Nephron (organoid): ENCODE data around the gene AP2B1.

Experiments used
- H3K27ac Mint-ChIP-seq, 3 experiments: 2 replicates each; pipeline ENCODE4 v1.8.0; 2020; ENCODE audit warnings: mixed read lengths in 3 of 3, mild to moderate bottlenecking in 2 of 3, moderate library complexity in 1 of 3
- H3K27me3 Mint-ChIP-seq: 2 replicates; pipeline ENCODE4 v1.8.0; 2021; ENCODE audit warnings: low read depth, mild to moderate bottlenecking, moderate library complexity, mixed read lengths
- H3K36me3 Mint-ChIP-seq: 2 replicates; pipeline ENCODE4 v1.8.0; 2020; ENCODE audit warnings: low read depth, mixed read lengths
- H3K4me1 Mint-ChIP-seq: 2 replicates; pipeline ENCODE4 v1.8.0; 2020; ENCODE audit warnings: mixed read lengths
- H3K4me3 Mint-ChIP-seq, 3 experiments: 2 replicates each; pipeline ENCODE4 v1.8.0; 2020; ENCODE audit warnings: mild to moderate bottlenecking in 3 of 3, mixed read lengths in 3 of 3, moderate library complexity in 2 of 3
- H3K9me3 Mint-ChIP-seq: 2 replicates; pipeline ENCODE4 v1.8.0; 2020; ENCODE audit warnings: mixed read lengths
- TF ChIP-seq, protein P1 (sequence below), 3 experiments: fragments of 200-600 bp; sonication (generic); IDR thresholded peaks; one replicate each; pipeline ENCODE4 v1.5.0; 2021; ENCODE audit warnings: antibody characterized with exemption in 3 of 3; ENCODE audit not compliant: unreplicated experiment in 3 of 3

AP2B1 gene

DNA sequence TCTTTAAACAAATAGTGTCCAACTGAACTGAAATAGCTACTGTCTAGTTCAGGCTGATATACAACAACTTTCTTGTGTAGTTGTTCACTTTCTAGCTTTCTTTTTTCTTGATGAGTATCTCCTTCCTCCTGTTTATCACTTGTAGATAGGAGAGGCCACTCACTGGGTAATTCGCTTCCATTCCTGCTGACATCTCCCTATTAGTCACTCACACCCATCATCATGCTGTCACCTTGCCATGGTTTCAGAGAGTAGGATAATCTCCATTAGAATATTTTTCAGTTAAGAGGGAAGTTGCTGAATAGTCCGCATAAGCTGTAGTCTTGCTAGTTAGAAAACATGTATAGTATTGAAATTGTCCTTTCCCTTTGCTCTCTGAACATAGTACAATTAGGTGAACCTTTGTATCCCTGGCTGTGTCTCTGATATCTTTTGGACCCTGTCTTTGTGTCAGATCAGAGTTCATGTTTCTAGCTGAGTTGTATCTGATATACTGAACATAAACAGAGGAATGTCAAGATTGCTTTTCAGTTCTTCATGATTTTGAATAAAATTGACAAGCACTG, 79.9 kb downstream of the AP2B1 start:
- Mint-ChIP-seq H3K27me3 (no peaks in the 10 kb centered on the region), H3K4me1 (no peaks in the 10 kb centered on the region), H3K9me3 (no peaks in the 10 kb centered on the region), H3K36me3 (peaks cover 57% of the 10 kb centered on the region), H3K4me3 (no peak overlapping the region), H3K27ac (peak overlapping the region in 1 of 3 experiments; percentile 2)
- TF ChIP-seq, protein P1, sequence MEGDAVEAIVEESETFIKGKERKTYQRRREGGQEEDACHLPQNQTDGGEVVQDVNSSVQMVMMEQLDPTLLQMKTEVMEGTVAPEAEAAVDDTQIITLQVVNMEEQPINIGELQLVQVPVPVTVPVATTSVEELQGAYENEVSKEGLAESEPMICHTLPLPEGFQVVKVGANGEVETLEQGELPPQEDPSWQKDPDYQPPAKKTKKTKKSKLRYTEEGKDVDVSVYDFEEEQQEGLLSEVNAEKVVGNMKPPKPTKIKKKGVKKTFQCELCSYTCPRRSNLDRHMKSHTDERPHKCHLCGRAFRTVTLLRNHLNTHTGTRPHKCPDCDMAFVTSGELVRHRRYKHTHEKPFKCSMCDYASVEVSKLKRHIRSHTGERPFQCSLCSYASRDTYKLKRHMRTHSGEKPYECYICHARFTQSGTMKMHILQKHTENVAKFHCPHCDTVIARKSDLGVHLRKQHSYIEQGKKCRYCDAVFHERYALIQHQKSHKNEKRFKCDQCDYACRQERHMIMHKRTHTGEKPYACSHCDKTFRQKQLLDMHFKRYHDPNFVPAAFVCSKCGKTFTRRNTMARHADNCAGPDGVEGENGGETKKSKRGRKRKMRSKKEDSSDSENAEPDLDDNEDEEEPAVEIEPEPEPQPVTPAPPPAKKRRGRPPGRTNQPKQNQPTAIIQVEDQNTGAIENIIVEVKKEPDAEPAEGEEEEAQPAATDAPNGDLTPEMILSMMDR (IDR thresholded peaks at IDR 0.05; ENCODE audit: unreplicated experiment in 3 of 3), result no peak

DNA sequence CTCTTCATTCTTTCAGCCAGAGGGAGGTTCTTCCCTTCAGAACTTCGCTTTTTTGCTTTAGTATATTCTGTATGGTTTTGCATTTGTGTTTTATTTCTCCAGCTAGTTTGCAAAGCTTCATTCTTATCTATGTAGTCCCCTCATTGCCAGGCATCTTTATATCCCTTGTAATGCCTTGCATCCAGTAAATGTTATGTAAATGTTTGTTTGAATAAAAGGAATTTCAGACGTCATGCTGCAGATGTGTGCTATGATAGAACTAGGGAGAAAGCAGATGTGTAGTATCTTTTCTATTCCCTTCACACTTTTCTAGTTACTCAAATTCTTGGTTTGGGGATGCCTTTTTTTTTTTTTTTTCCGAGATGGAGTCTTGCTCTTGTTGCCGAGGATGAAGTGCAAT, 81.7 kb downstream of the AP2B1 start:
- no peaks in the 10 kb centered on the region for H3K4me1 Mint-ChIP-seq
- no peaks in the 10 kb centered on the region for H3K27me3 Mint-ChIP-seq
- H3K4me3 Mint-ChIP-seq, result no peak overlapping the region
- H3K36me3 Mint-ChIP-seq, result peaks cover 59% of the 10 kb centered on the region
- TF ChIP-seq, protein P1 (IDR thresholded peaks at IDR 0.05; ENCODE audit: unreplicated experiment in 3 of 3), result no peak
- H3K27ac Mint-ChIP-seq, result no peak overlapping the region
- no peaks in the 10 kb centered on the region for H3K9me3 Mint-ChIP-seq

DNA sequence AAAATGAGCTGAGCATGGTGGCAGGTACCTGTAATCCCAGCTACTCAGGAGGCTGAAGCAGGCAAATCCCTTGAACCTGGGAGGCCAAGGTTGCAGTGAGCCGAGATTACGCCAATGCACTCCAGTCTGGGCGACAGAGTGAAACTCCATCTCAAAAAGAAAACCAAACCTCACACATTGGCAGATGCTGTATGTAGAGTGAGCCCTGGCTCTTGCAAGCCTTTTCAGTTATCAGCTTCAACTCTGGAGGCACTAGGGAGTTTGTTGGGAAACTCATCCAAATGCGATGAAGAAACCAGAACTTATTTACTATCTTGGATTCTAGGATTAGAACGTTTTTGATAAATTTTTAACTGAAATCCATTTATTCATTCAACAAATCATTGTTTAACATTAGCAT, 87.4 kb downstream of the AP2B1 start:
- Mint-ChIP-seq H3K36me3 (peaks cover 86% of the 10 kb centered on the region), H3K27me3 (no peaks in the 10 kb centered on the region), H3K4me3 (no peak overlapping the region), H3K9me3 (no peaks in the 10 kb centered on the region), H3K27ac (no peak overlapping the region), H3K4me1 (no peaks in the 10 kb centered on the region)
- TF ChIP-seq, protein P1 (IDR thresholded peaks at IDR 0.05; ENCODE audit: unreplicated experiment in 3 of 3), result no peak

DNA sequence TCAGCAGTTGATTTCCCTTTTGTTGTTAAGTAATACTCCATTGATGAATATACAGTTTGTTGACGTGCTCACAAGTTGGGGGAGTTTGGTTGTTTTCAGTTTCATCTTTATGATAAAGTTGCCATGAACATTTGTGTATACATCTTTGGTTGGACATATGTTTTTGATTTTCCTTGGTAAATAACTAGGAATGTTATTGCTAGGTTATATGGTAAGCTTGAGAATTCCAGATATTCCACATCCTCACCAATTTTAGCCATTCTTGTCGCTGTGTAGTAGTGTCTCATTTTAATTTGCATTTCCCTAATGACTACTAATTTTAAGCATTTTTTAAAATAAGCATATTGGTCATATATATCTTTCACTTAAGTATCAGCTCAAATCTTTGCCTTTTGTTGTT, 89.3 kb downstream of the AP2B1 start:
- H3K36me3 Mint-ChIP-seq, result peaks cover 79% of the 10 kb centered on the region
- no peaks in the 10 kb centered on the region for H3K27me3 Mint-ChIP-seq
- no peak overlapping the region for H3K27ac Mint-ChIP-seq

DNA sequence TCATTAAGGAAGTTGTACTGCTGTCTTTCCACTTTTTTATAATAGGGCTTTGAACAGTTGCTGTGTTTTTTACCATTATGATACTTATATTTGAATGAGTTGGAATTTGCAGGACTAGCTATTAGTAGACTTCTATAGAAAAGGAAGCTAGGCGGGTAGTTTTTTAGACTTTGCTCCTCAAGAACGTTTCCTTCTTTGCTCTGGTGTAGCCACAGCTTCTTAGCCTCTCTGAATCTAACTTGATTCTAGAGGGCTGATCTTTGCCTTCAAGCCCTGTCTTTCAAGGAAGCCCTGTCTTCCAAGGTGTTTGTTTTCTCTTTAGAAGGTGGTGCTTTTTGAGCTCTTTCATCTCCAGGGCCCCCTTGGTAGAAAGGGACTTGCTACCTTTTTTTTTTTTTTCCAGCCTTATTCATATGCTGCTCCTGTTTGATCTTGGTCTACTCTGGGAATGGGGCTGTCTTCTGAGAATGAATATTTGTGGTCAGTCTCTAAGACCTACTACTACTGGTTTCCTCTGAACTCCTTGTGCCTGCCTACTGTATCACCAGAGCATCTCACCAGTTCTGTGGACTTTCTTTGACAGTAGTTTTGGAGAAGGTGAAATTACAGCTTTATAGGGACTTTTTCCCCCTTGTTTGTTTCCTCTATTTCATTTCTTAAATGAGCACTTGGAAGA, 92.0 kb downstream of the AP2B1 start:
- H3K4me1 Mint-ChIP-seq, result no peaks in the 10 kb centered on the region
- TF ChIP-seq, protein P1 (IDR thresholded peaks at IDR 0.05; ENCODE audit: unreplicated experiment in 3 of 3), result no peak
- peaks cover 74% of the 10 kb centered on the region for H3K36me3 Mint-ChIP-seq
- H3K27ac Mint-ChIP-seq, result no peak overlapping the region
- no peak overlapping the region for H3K4me3 Mint-ChIP-seq
- no peaks in the 10 kb centered on the region for H3K9me3 Mint-ChIP-seq
- H3K27me3 Mint-ChIP-seq, result no peaks in the 10 kb centered on the region

More for the DNA sequence above, 89.3 kb downstream of the AP2B1 start:
- H3K4me3 Mint-ChIP-seq, result no peak overlapping the region
- TF ChIP-seq, protein P1 (IDR thresholded peaks at IDR 0.05; ENCODE audit: unreplicated experiment in 3 of 3), result no peak
- no peaks in the 10 kb centered on the region for H3K4me1 Mint-ChIP-seq
- H3K9me3 Mint-ChIP-seq, result no peaks in the 10 kb centered on the region

DNA sequence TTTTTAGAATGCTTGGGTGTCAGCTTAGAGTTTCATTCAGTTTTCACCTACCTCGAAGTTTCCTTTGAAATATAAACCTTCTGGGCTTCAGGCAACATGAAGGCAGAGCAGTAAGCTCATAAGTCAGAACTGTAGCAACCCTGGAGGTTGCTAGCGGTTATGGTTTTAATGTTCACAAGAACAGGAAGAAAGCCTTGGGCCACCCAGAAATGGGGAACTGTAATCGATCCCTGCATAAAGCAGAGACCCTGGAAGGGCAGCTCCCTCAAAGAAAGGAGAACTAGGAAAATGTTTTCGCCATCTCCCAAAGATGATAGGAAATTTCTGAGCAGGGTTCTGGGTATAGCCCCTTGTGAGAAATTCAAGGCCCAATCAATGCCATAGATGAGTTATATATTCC, 96.5 kb downstream of the AP2B1 start:
- TF ChIP-seq, protein P1 (IDR thresholded peaks at IDR 0.05; ENCODE audit: unreplicated experiment in 3 of 3), result no peak
- no peak overlapping the region for H3K4me3 Mint-ChIP-seq

More for the DNA sequence above, 96.5 kb downstream of the AP2B1 start:
- Mint-ChIP-seq H3K27me3 (no peaks in the 10 kb centered on the region), H3K36me3 (peaks cover 63% of the 10 kb centered on the region), H3K4me1 (no peaks in the 10 kb centered on the region), H3K9me3 (no peaks in the 10 kb centered on the region), H3K27ac (no peak overlapping the region)
